BJ (cell line): Measurements from ENCODE around the gene MPP3. TPM values are rescaled to one million over a fixed set of nuclear protein-coding genes. Genes with fewer than 3 reads are reported as not detected.

Source experiments
- CTCF ChIA-PET: fragments of 350-600 bp; formaldehyde crosslinking; extraction: SDS; loops from one replicate; lab custom pipeline; 2021; ENCODE audit warnings: antibody characterized with exemption, inconsistent platforms; lab: Yijun Ruan, JAX
- POLR2A ChIA-PET: fragments of 300-600 bp; sonication (Branson Sonifier 250); formaldehyde crosslinking; extraction: SDS; loops from one replicate; lab custom pipeline; 2021; ENCODE audit warnings: antibody characterized with exemption; lab: Charles Lee
- DNase-seq: peaks from one replicate; pipeline ENCODE4 v3.0.0-alpha.2; 2011; ENCODE audit warnings: low read depth
- H3K27me3 ChIP-seq: 2 replicates; pipeline ENCODE4 v1.6.0; 2011; ENCODE audit warnings: low read length; ENCODE audit not compliant: control insufficient read depth, insufficient read depth
- H3K36me3 ChIP-seq: 2 replicates; pipeline ENCODE4 v1.5.1; 2011; ENCODE audit warnings: low read length; ENCODE audit not compliant: control insufficient read depth, insufficient read depth
- H3K4me3 ChIP-seq: 2 replicates; pipeline ENCODE4 v1.5.1; 2011; ENCODE audit warnings: low read depth, mild to moderate bottlenecking, control low read depth, low read length
- CTCF ChIP-seq: IDR thresholded peaks from 2 replicates; pipeline ENCODE4 v1.5.1; 2011; ENCODE audit warnings: low read depth, mild to moderate bottlenecking, control low read depth, inconsistent platforms, low read length, moderate library complexity; ENCODE audit not compliant: insufficient read depth
- polyA plus RNA-seq: library from polyadenylated mRNA; depleted of rRNA; stranded (reverse); fragments of >200 nt; gene quantifications from 2 replicates; pipeline ENCODE4 v1.2.3, GENCODE V29; 2011

The MPP3 gene
- polyA plus RNA-seq, 1 experiment, result 7.9 TPM

- TF ChIP-seq CTCF, result no peak
- no peak for DNase-seq
- CTCF ChIA-PET, result interaction anchor here (2.5 to 19.9 kb wide), 5 partner anchors 10 to 192 kb away, joined by 16 to 784 read pairs (median 24); partner anchors contain the start of genes CD300LG, DUSP3 and SOST
- H3K4me3 ChIP-seq, result no peak overlapping the region
- POLR2A ChIA-PET, result no interaction called here
- H3K27me3 ChIP-seq, result no peaks in the 10 kb centered on the region
- H3K36me3 ChIP-seq, result peaks cover 20% of the 10 kb centered on the region
Measured at GRCh38 chr17:43768382-43768781, 64.6 kb downstream of the MPP3 start.

GRCh38 chr17:43767713-43768059 lies 65.3 kb downstream of the MPP3 start:
- DNase-seq, result no peak
- peaks cover 15% of the 10 kb centered on the region for H3K36me3 ChIP-seq
- no peak for TF ChIP-seq CTCF
- no peaks in the 10 kb centered on the region for H3K27me3 ChIP-seq
- CTCF ChIA-PET, result interaction anchor here (0.6 to 19.9 kb wide), 10 partner anchors 8 to 654 kb away, joined by 3 to 784 read pairs (median 16); partner anchors contain the start of genes CD300LG, DUSP3 and SOST
- POLR2A ChIA-PET, result no interaction called here
- no peak overlapping the region for H3K4me3 ChIP-seq

GRCh38 chr17:43767053-43767712 lies 65.8 kb downstream of the MPP3 start:
- Histone ChIP-seq H3K27me3 (no peaks in the 10 kb centered on the region), H3K4me3 (no peak overlapping the region), H3K36me3 (peaks cover 12% of the 10 kb centered on the region)
- no peak for DNase-seq
- ChIA-PET POLR2A (no interaction called here), CTCF (interaction anchor here (0.6 to 19.9 kb wide), 15 partner anchors 8 to 653 kb away, joined by 3 to 784 read pairs (median 4); partner anchors contain the start of genes CD300LG, DUSP3 and SOST)
- no peak for TF ChIP-seq CTCF

- no peaks in the 10 kb centered on the region for H3K27me3 ChIP-seq
- CTCF ChIA-PET, result interaction anchor here (0.6 to 19.9 kb wide), 19 partner anchors 9 to 204 kb away, joined by 3 to 784 read pairs (median 4); partner anchors contain the start of genes CD300LG, DUSP3 and SOST
- POLR2A ChIA-PET, result no interaction called here
- no peak for DNase-seq
- peak; percentile 86 for TF ChIP-seq CTCF
- H3K4me3 ChIP-seq, result no peak overlapping the region
- peaks cover 12% of the 10 kb centered on the region for H3K36me3 ChIP-seq
Measured at GRCh38 chr17:43766413-43767052, 66.4 kb downstream of the MPP3 start.

GRCh38 chr17:43760254-43760852 lies 72.6 kb downstream of the MPP3 start:
- ChIA-PET CTCF (interaction anchor here (0.6 to 19.9 kb wide), 37 partner anchors 9 to 1137 kb away, joined by 3 to 784 read pairs (median 4); no protein-coding TSS in a partner anchor), POLR2A (no interaction called here)
- H3K4me3 ChIP-seq, result no peak overlapping the region
- H3K27me3 ChIP-seq, result peaks cover 18% of the 10 kb centered on the region
- DNase-seq, result peak; percentile 50
- H3K36me3 ChIP-seq, result no peaks in the 10 kb centered on the region
- peak; percentile 99 for TF ChIP-seq CTCF
